HepG2 (cell line): ENCODE measurements around the gene MCRS1. TPM values are rescaled to one million over a fixed set of nuclear protein-coding genes. Genes with fewer than 3 reads are reported as not detected.

ENCODE experiments used
- ATAC-seq: fragments of 200-7000 bp; cut with Tn5 transposase; 3 replicates; pipeline ENCODE4 v1.9.1; 2020; ENCODE audit warnings: mild to moderate bottlenecking, moderate library complexity
- BruUV-seq: library from RNA; stranded (reverse); fragments of 400-500 nt; replicated peaks from 2 replicates; lab custom pipeline; 2021; lab: Mats Ljungman, UMichigan
- CTCF ChIA-PET: fragments of 300-600 bp; formaldehyde crosslinking; extraction: SDS; loops from one replicate; lab custom pipeline; 2021; ENCODE audit warnings: low total read pairs, inconsistent platforms, low intra/inter-chr PET ratio; lab: Yijun Ruan, JAX
- POLR2A ChIA-PET: fragments of 350-600 bp; sonication (Branson Sonifier 250); formaldehyde crosslinking; loops from one replicate; lab custom pipeline; 2020; ENCODE audit warnings: antibody characterized with exemption, inconsistent platforms; lab: Yijun Ruan, JAX
- DNase-seq: peaks from one replicate; pipeline ENCODE4 v3.0.0-alpha.2; 2015; ENCODE audit warnings: low spot score
- FAIRE-seq: peaks from 3 replicates; lab custom pipeline; 2011; peaks lifted over from hg19 to GRCh38; lab: Jason Lieb, UNC
- H2AFZ ChIP-seq: one replicate; pipeline ENCODE4 v1.6.1; 2011; ENCODE audit warnings: low read length, inconsistent platforms
- H3K27ac ChIP-seq: fragments of 300-600 bp; 3 replicates; pipeline ENCODE4 v1.8.0; 2011; ENCODE audit warnings: mixed run types, mild to moderate bottlenecking, mixed read lengths, low read length, inconsistent platforms; ENCODE audit not compliant: insufficient read depth; ENCODE audit errors: extremely low read length
- H3K27me3 ChIP-seq, 2 experiments: fragments of 200-600 bp in 1 of 2; 2 replicates in 1 of 2; 3 replicates in 1 of 2; pipeline versions ENCODE4 v1.6.0 to v1.8.0; 2011; ENCODE audit warnings: low read length in 2 of 2, mild to moderate bottlenecking in 2 of 2, moderate library complexity in 2 of 2, inconsistent platforms in 1 of 2; ENCODE audit not compliant: insufficient read depth in 2 of 2, control insufficient read depth in 1 of 2
- H3K36me3 ChIP-seq, 2 experiments: fragments of 200-600 bp in 1 of 2; replicated peaks in 1 of 2; 2 replicates in 1 of 2; 3 replicates in 1 of 2; pipeline versions ENCODE4 v1.5.1 to v1.8.0; 2011; ENCODE audit warnings: low read length in 2 of 2, inconsistent platforms in 1 of 2; ENCODE audit not compliant: insufficient read depth in 2 of 2, control insufficient read depth in 1 of 2
- H3K4me1 ChIP-seq: 2 replicates; pipeline ENCODE4 v1.5.1; 2012; ENCODE audit warnings: low read length, inconsistent platforms; ENCODE audit not compliant: insufficient read depth
- H3K4me2 ChIP-seq: 2 replicates; pipeline ENCODE4 v1.6.0; 2011; ENCODE audit warnings: low read depth, low read length, inconsistent platforms
- H3K4me3 ChIP-seq, 3 experiments: fragments of 200-600 bp in 1 of 3; sonication (generic), shearing (Covaris generic) in 1 of 3; replicated peaks in 1 of 3; 2 replicates each; pipeline ENCODE4 v1.5.1; 2011 to 2016; ENCODE audit warnings: low read length in 3 of 3, inconsistent platforms in 2 of 3, low read depth in 2 of 3, mild to moderate bottlenecking in 2 of 3, control low read depth in 1 of 3, mixed read lengths in 1 of 3; ENCODE audit not compliant: insufficient read depth in 1 of 3
- H3K79me2 ChIP-seq: one replicate; pipeline ENCODE4 v1.6.1; 2011; ENCODE audit warnings: low read length, inconsistent platforms; ENCODE audit not compliant: insufficient read depth
- H3K9ac ChIP-seq: 2 replicates; pipeline ENCODE4 v1.6.0; 2011; ENCODE audit warnings: mild to moderate bottlenecking, low read depth, low read length, inconsistent platforms; ENCODE audit not compliant: insufficient read depth
- H3K9me3 ChIP-seq: 2 replicates; pipeline ENCODE4 v1.5.1; 2012; ENCODE audit warnings: mild to moderate bottlenecking, low read length
- H4K20me1 ChIP-seq: 2 replicates; pipeline ENCODE4 v1.6.0; 2011; ENCODE audit warnings: inconsistent platforms, mild to moderate bottlenecking, low read length, moderate library complexity; ENCODE audit not compliant: insufficient read depth
- BCL6 ChIP-seq: IDR thresholded peaks from 2 replicates; pipeline ENCODE4 v1.6.1; 2016; ENCODE audit warnings: missing genetic modification reagents, missing compliant biosample characterization
- CHD4 ChIP-seq: fragments of 200-600 bp; sonication (generic); IDR thresholded peaks from 2 replicates; pipeline ENCODE4 v1.7.0; 2017; ENCODE audit warnings: mild to moderate bottlenecking, low read length, borderline replicate concordance
- FOXA1 ChIP-seq, 2 experiments: fragments of 450-650 bp in 1 of 2; sonication (generic) in 1 of 2; formaldehyde crosslinking in 1 of 2; IDR thresholded peaks; 2 replicates each; pipeline versions ENCODE4 v1.4.0 to v1.6.1; 2016 to 2020; ENCODE audit warnings: missing genetic modification reagents in 1 of 2
- PRPF4 ChIP-seq: fragments of 200-400 bp; formaldehyde crosslinking; IDR thresholded peaks from 2 replicates; pipeline ENCODE4 v1.6.1; 2016; ENCODE audit warnings: low read length, low read depth; ENCODE audit not compliant: poor library complexity, severe bottlenecking
- SIN3A ChIP-seq: IDR thresholded peaks from 2 replicates; pipeline ENCODE4 v1.6.1; 2011; ENCODE audit warnings: low read depth, mild to moderate bottlenecking, control low read depth, low read length, borderline replicate concordance
- THRA ChIP-seq: sonication (generic); formaldehyde crosslinking; IDR thresholded peaks from 2 replicates; pipeline ENCODE4 v1.4.0; 2020; ENCODE audit warnings: missing genetic modification reagents, borderline replicate concordance
- ZFP62 ChIP-seq: sonication (generic); formaldehyde crosslinking; IDR thresholded peaks from 2 replicates; pipeline ENCODE4 v1.4.0; 2020; ENCODE audit warnings: missing genetic modification reagents
- ZNF503 ChIP-seq: sonication (generic); formaldehyde crosslinking; IDR thresholded peaks from 2 replicates; pipeline ENCODE4 v1.4.0; 2020; ENCODE audit warnings: missing genetic modification reagents
- WGBS: methylation state at CpG from one replicate; pipeline ENCODE4 v1.1.6; 2017; ENCODE audit warnings: low lambda C conversion rate; 5-methylcytosine and 5-hydroxymethylcytosine counted together
- in situ Hi-C: cut with HindIII; loops from 2 replicates; pipeline ENCODE4 v1.10.0; 2017; ENCODE audit warnings: low pct_unique_long_range_greater_than_20kb; ENCODE audit not compliant: extremely low pct_ligation_motif_present
- intact Hi-C: fragments of 100-400 bp; cut with micrococcal nuclease; formaldehyde crosslinking; loops from one replicate; pipeline ENCODE4 v1.10.0; 2022; ENCODE audit not compliant: unreplicated experiment
- polyA plus RNA-seq, 8 experiments: library from polyadenylated mRNA; depleted of rRNA in 3 of 8; stranded (reverse) in 7 of 8; unstranded in 1 of 8; fragments of >200 nt; fragmentation: Illumina TruSeq in 4 of 8; extraction: Trizol in 4 of 8; gene quantifications; 2 replicates each; pipeline versions ENCODE4 v1.2.1 to v1.2.3, GENCODE V29; 2011 to 2016; ENCODE audit warnings: low read depth in 4 of 8, missing spikeins in 1 of 8, mixed read lengths in 1 of 8; ENCODE audit not compliant: insufficient read depth in 1 of 8
- total RNA-seq, 5 experiments: library from RNA; depleted of rRNA; stranded (reverse); fragments of >200 nt; fragmentation: Illumina TruSeq; extraction: Trizol; gene quantifications; 2 replicates each; pipeline ENCODE4 v1.2.3, GENCODE V29; 2016; ENCODE audit warnings: low read depth in 1 of 5

MCRS1 gene
- total and polyA plus RNA-seq, 2 of the 13 experiments (the other 11 are each of a cell fraction or from before 2014, with no cell fraction given) = 51.0 to 66.3 TPM

GRCh38 chr12:49535921-49536525 lies 31.9 kb downstream of the MCRS1 start:
- H3K4me2 ChIP-seq = no peak overlapping the region
- H4K20me1 ChIP-seq = no peaks in the 10 kb centered on the region
- H3K4me1 ChIP-seq = peaks cover 46% of the 10 kb centered on the region
- no peak overlapping the region for H3K27ac ChIP-seq
- TF ChIP-seq SIN3A (no peak), THRA (no peak), CHD4 (no peak), ZFP62 (CRISPR knock-in tag) (no peak), FOXA1 (IDR thresholded peaks at IDR 0.05) (no peak), FOXA1 (CRISPR knock-in tag; IDR thresholded peaks at IDR 0.05) (no peak), PRPF4 (no peak), BCL6 (CRISPR knock-in tag) (no peak), ZNF503 (CRISPR knock-in tag) (no peak)
- no peaks in the 10 kb centered on the region for H3K9me3 ChIP-seq
- no peak overlapping the region for H2AFZ ChIP-seq
- H3K79me2 ChIP-seq = no peaks in the 10 kb centered on the region
- ChIA-PET POLR2A (no interaction called here), CTCF (no interaction called here)
- H3K4me3 ChIP-seq = no peak overlapping the region
- no TSS peak for BruUV-seq
- no peak for DNase-seq
- no peak overlapping the region for H3K9ac ChIP-seq
- FAIRE-seq = no peak
- in situ Hi-C loops (no loop called here), intact Hi-C loops (no loop called here)
- no peaks in the 10 kb centered on the region for H3K36me3 ChIP-seq
- 41% methylated on average over 6 of the region's 6 CpGs for WGBS
- no peak for ATAC-seq
- H3K27me3 ChIP-seq = peaks cover 11 to 46% of the 10 kb centered on the region in 2 experiments
